BE2C (cell line): Measurements from ENCODE around the gene ADAMTS8.

Source experiments
- DNase-seq: peaks from one replicate; pipeline ENCODE4 v3.0.0-alpha.2; 2020
- H3K27me3 ChIP-seq: fragments of 250-450 bp; sonication (Bioruptor Pico); 2 replicates; pipeline ENCODE4 v1.5.1; 2020; ENCODE audit warnings: mild to moderate bottlenecking
- H3K36me3 ChIP-seq: fragments of 250-450 bp; sonication (Bioruptor Pico); 2 replicates; pipeline ENCODE4 v1.5.1; 2020; ENCODE audit warnings: mild to moderate bottlenecking
- H3K4me1 ChIP-seq: fragments of 250-450 bp; sonication (Bioruptor Pico); 2 replicates; pipeline ENCODE4 v1.5.1; 2020
- H3K4me3 ChIP-seq: 2 replicates; pipeline ENCODE4 v1.5.1; 2011; ENCODE audit warnings: low read depth, low read length
- H3K9me3 ChIP-seq: fragments of 250-450 bp; sonication (Bioruptor Pico); 2 replicates; pipeline ENCODE4 v1.5.1; 2020
- TF ChIP-seq, protein P1 (sequence below): IDR thresholded peaks from 2 replicates; pipeline ENCODE4 v1.5.1; 2012; ENCODE audit warnings: mild to moderate bottlenecking, low read depth, low read length

Gene ADAMTS8

DNA sequence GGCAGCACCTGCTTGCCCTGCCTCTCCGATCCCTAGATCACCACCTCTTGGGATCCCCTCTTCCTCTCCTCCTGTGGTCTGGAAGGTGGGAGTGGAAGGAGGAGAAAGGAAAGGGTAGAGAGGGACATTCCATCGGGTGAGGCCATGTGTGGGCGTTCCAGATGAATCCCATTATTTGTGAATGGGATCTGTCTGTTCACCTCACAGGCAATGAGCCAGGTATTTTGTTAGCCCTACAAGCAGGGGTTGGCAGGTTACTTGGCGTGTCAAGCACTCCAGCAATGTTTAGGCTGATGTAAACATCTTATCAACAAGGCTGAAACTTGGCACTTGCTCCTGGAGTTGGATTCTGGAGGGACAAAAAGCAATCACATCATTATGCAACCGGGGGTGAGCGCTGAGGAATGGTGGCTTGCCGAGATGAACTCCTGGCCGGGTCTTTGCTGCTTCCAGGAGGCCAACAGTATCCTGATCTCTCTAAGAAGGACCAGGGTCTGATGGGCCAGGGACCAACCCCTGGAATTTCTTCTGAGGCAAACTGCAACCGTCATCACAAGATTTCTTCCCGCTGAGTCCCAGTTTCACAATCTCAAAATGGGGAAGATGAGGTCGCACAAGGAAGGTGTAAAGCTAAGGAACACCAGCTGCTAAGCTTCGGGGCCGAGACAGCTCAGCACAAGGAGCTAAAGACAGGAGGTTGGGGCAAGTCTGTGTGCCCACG, 7.8 kb downstream of the ADAMTS8 start:
- peaks cover 67% of the 10 kb centered on the region for H3K27me3 ChIP-seq
- TF ChIP-seq, protein P1, sequence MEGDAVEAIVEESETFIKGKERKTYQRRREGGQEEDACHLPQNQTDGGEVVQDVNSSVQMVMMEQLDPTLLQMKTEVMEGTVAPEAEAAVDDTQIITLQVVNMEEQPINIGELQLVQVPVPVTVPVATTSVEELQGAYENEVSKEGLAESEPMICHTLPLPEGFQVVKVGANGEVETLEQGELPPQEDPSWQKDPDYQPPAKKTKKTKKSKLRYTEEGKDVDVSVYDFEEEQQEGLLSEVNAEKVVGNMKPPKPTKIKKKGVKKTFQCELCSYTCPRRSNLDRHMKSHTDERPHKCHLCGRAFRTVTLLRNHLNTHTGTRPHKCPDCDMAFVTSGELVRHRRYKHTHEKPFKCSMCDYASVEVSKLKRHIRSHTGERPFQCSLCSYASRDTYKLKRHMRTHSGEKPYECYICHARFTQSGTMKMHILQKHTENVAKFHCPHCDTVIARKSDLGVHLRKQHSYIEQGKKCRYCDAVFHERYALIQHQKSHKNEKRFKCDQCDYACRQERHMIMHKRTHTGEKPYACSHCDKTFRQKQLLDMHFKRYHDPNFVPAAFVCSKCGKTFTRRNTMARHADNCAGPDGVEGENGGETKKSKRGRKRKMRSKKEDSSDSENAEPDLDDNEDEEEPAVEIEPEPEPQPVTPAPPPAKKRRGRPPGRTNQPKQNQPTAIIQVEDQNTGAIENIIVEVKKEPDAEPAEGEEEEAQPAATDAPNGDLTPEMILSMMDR, result no peak
- H3K4me3 ChIP-seq, result no peak overlapping the region
- no peaks in the 10 kb centered on the region for H3K36me3 ChIP-seq
- H3K4me1 ChIP-seq, result no peaks in the 10 kb centered on the region
- no peaks in the 10 kb centered on the region for H3K9me3 ChIP-seq
- no peak for DNase-seq

DNA sequence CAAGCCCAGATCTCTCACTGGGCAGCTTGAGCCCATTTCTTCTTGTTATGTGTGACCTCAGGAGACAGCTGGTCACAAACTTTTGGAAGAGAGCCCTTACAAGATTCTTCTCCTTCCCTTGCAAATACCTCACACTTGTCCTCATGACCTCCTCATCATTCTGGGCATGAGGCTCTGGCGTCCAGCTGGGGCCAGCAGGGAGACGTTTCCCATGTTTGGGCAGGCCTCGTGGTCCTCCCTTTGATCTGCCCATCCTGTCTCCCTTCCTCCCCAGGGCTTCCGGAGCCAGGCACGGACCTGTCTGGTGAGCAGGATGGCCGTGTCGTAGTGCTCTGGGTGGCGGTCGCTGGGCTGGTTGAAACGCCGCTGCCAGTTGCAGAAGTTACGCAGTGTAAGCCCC, 9.7 kb downstream of the ADAMTS8 start:
- Histone ChIP-seq H3K4me3 (no peak overlapping the region), H3K4me1 (no peaks in the 10 kb centered on the region), H3K9me3 (no peaks in the 10 kb centered on the region), H3K27me3 (peaks cover 60% of the 10 kb centered on the region), H3K36me3 (no peaks in the 10 kb centered on the region)
- TF ChIP-seq, protein P1, result no peak
- DNase-seq, result no peak

DNA sequence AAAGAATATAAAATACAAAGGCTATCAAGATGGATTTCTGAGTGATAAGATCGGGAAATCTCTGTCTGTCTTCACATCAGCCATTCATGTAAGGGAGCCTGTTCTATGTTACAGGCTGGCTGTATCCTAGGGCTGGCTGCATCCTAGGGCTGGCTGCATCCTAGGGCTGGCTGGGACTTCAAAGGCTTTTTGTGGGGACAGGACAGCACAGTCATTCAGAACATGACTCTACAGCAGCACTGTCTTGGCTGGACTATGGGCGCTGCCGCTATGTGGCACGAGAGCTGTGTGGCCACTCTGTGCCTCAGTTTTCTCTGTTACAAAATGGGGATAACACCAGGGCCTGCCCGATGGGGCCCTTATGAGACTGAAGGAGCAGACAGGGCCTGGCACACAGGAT, 10.2 kb downstream of the ADAMTS8 start:
- DNase-seq, result no peak
- no peak overlapping the region for H3K4me3 ChIP-seq
- H3K36me3 ChIP-seq, result no peaks in the 10 kb centered on the region
- H3K9me3 ChIP-seq, result no peaks in the 10 kb centered on the region
- TF ChIP-seq, protein P1, result no peak
- peaks cover 60% of the 10 kb centered on the region for H3K27me3 ChIP-seq
- H3K4me1 ChIP-seq, result no peaks in the 10 kb centered on the region

DNA sequence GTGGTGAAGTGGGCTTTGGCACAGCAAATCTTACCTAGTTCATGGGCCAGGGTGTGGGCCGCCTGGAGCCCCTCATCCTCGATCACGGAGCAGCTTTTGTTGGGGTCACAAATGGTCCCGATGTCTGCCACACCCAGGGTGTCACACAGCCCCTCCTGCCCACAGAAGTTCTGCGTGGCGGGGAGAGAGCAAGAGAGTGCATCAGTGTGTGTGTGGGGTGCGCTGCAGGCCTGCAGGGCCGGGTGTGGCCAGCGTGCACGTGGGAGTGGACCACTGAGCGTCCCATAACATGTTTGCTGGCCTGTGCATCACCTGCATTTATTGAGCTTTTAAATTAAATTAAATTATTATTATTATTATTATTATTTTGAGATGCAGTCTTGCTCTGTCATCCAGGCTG, 11.5 kb downstream of the ADAMTS8 start:
- peaks cover 53% of the 10 kb centered on the region for H3K27me3 ChIP-seq
- DNase-seq, result no peak
- no peaks in the 10 kb centered on the region for H3K9me3 ChIP-seq
- H3K4me1 ChIP-seq, result no peaks in the 10 kb centered on the region
- H3K36me3 ChIP-seq, result no peaks in the 10 kb centered on the region
- TF ChIP-seq, protein P1, result no peak
- H3K4me3 ChIP-seq, result no peak overlapping the region

DNA sequence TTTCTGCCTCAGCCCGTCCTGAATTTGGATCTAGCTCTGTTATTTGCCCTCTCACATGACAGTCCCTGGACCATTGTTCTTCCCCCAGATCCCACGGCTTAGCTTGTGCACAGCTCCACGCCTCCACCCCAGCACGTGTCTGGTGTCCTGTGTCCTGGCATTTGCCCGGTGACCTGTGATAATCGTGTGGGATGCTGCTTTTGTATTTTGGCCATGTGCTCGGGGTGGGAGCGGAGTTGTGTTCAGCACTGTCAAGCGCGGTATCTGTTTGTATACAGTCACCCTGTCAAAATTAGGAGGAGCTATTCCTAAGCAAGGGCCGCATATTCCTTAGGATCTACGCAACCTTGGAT, 11.9 kb downstream of the ADAMTS8 start:
- Histone ChIP-seq H3K36me3 (no peaks in the 10 kb centered on the region), H3K4me3 (no peak overlapping the region), H3K9me3 (no peaks in the 10 kb centered on the region), H3K4me1 (no peaks in the 10 kb centered on the region), H3K27me3 (peaks cover 49% of the 10 kb centered on the region)
- no peak for DNase-seq
- TF ChIP-seq, protein P1, result no peak

DNA sequence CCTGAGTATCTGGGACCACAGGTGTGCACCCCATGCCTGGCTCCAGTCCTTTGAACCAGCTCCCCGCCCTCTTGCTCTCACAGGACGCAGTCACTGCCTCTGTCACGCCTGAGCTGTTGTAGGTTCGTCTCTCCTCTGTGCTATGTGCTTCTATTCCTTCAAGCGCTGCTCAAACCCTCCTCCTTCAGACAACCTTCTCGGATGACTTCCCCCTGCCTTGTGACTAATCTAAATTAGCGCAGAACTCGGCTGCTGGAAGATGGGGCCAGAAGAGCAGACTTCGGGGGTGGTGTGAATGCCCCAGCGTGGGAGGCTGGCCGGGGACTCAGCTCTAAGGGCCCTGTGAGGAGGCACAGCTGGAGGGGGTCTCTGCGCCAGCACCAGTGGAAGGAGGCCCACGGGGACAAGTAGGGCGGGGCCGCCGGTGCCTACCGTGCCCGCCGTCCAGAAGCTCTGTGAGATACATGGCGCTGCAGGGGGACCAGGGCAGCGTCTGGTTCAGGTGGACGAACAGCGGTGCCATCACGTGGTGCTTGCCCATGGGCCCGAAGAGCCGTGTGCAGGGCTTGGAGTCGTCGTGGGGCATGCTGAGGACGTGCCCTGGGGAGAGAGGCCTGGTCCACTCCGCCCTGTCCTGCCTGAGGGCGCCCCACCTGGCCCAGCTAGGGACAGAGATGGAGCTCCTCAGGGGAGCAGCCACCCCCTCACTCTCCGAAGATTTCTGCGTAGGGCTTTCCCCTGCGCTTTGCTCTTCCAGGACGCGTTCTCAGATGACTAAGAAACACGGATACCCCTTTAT, 12.5 kb downstream of the ADAMTS8 start:
- H3K36me3 ChIP-seq, result no peaks in the 10 kb centered on the region
- peaks cover 44% of the 10 kb centered on the region for H3K27me3 ChIP-seq
- H3K4me3 ChIP-seq, result no peak overlapping the region
- TF ChIP-seq, protein P1, result no peak
- no peak for DNase-seq
- H3K9me3 ChIP-seq, result no peaks in the 10 kb centered on the region
- no peaks in the 10 kb centered on the region for H3K4me1 ChIP-seq
